GM12892 (cell line): ENCODE data around the gene TTLL6.

Experiments used
- POLR2A ChIP-seq: IDR thresholded peaks from 2 replicates; pipeline ENCODE4 v1.6.1; 2011; ENCODE audit warnings: low read depth, low read length, control low read depth
- POLR2AphosphoS5 ChIP-seq: IDR thresholded peaks from 2 replicates; pipeline ENCODE4 v1.6.1; 2011; ENCODE audit warnings: low read depth, low read length, control low read depth
- TAF1 ChIP-seq: IDR thresholded peaks from 2 replicates; pipeline ENCODE4 v1.6.1; 2011; ENCODE audit warnings: low read depth, mild to moderate bottlenecking, control low read depth, low read length, borderline replicate concordance

DNA sequence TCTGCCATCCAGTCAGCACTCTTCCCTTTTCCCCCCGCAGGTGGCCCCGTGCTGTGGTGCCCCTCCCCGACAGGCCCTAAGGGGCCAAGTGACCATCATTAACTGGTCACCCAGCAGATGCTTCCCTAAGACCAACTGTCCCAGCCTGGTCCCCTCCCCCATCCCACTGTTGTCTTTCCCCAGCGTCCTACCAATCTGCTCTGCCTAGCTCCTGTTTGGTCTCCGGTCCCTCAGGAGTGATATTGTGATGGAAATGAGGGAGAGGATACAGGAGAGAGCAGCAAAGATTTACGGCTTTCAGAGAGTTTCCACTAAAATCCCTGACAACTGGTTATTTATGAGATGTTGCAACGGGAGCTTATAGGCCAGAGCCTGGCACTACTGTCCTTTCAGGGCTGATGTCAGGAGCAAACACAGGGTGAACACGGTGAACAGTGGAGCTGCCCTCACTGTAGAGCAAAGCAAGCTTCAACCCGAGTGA lies 1.4 kb upstream of the TTLL6 start:
- no peak for TF ChIP-seq POLR2AphosphoS5
- no peak for TF ChIP-seq POLR2A
- TF ChIP-seq TAF1, result no peak
